Measurements from ENCODE around the gene RAD17.
"Not testable (repeated sequence)": the region's sequence is repeated elsewhere in the genome, so short reads cannot be mapped to it uniquely, and the experiment has no call there.

Gene RAD17

GRCh38 chr5:69431424-69432303 lies 62.0 kb downstream of the RAD17 start:
- DNase-seq (ENCODE audit: low read depth), result no peak
- H3K4me3 ChIP-seq (replicated peaks; ENCODE audit: low read depth, low read length), result no peak overlapping the region
- TF ChIP-seq CTCF (IDR thresholded peaks at IDR 0.05; ENCODE audit: low read length, missing control alignments), result no peak

- TF ChIP-seq CTCF (IDR thresholded peaks at IDR 0.05; ENCODE audit: low read length, missing control alignments), result no peak
- DNase-seq (ENCODE audit: low read depth), result no peak
- H3K4me3 ChIP-seq (replicated peaks; ENCODE audit: low read depth, low read length), result no peak overlapping the region
These were observed 63.0 kb downstream of the RAD17 start for GRCh38 chr5:69432412-69433206.

GRCh38 chr5:69435276-69435884 lies 65.8 kb downstream of the RAD17 start:
- not testable (repeated sequence) for DNase-seq (ENCODE audit: low read depth); H3K4me3 ChIP-seq (replicated peaks; ENCODE audit: low read depth, low read length)

- TF ChIP-seq CTCF (IDR thresholded peaks at IDR 0.05; ENCODE audit: low read length, missing control alignments), result no peak
- no peak overlapping the region for H3K4me3 ChIP-seq (replicated peaks; ENCODE audit: low read depth, low read length)
- no peak for DNase-seq (ENCODE audit: low read depth)
These were observed 74.6 kb downstream of the RAD17 start for GRCh38 chr5:69444127-69444754.

- TF ChIP-seq CTCF (IDR thresholded peaks at IDR 0.05; ENCODE audit: low read length, missing control alignments), result no peak
These were observed 79.9 kb downstream of the RAD17 start for GRCh38 chr5:69449511-69449910.

GRCh38 chr5:69450116-69450515 lies 80.5 kb downstream of the RAD17 start:
- no peak for TF ChIP-seq CTCF (IDR thresholded peaks at IDR 0.05; ENCODE audit: low read length, missing control alignments)
- peak; percentile 80 for DNase-seq (ENCODE audit: low read depth)
- no peak overlapping the region for H3K4me3 ChIP-seq (replicated peaks; ENCODE audit: low read depth, low read length)

More at GRCh38 chr5:69449511-69449910, 79.9 kb downstream of the RAD17 start:
- no peak overlapping the region for H3K4me3 ChIP-seq (replicated peaks; ENCODE audit: low read depth, low read length)
- DNase-seq (ENCODE audit: low read depth), result no peak

GRCh38 chr5:69450527-69450926 lies 80.9 kb downstream of the RAD17 start:
- DNase-seq (ENCODE audit: low read depth), result not testable (repeated sequence)

More at GRCh38 chr5:69450527-69450926, 80.9 kb downstream of the RAD17 start:
- not testable (repeated sequence) for H3K4me3 ChIP-seq (replicated peaks; ENCODE audit: low read depth, low read length)

All from fibroblast of pulmonary artery (primary cell).